ENCODE results near the gene MALT1.

DNA sequence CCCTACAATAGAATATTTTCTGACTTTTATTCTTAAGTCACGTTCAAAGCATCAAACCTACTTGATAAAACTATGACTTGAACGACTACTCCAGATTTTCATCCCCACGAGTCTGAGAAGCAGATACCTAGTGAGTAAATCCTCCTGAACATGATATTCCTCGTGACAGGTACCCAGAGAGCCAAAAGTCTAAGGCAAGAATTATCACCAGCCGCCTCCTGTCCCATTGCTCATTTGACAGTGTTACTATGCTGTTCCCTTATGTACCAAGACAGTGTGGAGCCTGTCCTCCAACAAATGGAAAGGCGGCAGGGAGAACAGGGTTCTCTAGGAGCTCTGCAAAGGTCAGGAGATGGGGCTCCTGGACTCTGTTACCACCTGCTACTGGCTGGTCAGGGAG, 34.1 kb upstream of the MALT1 start:
- TF ChIP-seq POLR2A (IDR thresholded peaks at IDR 0.05; ENCODE audit: extremely low read depth, insufficient read length) (no peak), CTCF (IDR thresholded peaks at IDR 0.05; ENCODE audit: low read depth, low read length) (no peak)

All from NB4 (cell line).